Placental pericyte (primary cell): ENCODE results near the gene PPIE. TPM values are rescaled to one million over a fixed set of nuclear protein-coding genes. Genes with fewer than 3 reads are reported as not detected.

ENCODE experiments used
- small RNA-seq: library from RNA; depleted of rRNA; stranded (forward); fragments of <200 nt; gene quantifications from one replicate; pipeline ENCODE3, GENCODE V24; 2012; ENCODE audit warnings: low replicate concordance
- total RNA-seq: library from RNA; depleted of rRNA; stranded (reverse); fragments of >200 nt; gene quantifications from 2 replicates; pipeline ENCODE4 v1.2.3, GENCODE V29; 2012

PPIE gene
- 28.6 and 35.0 TPM in 2 replicates for total RNA-seq

GRCh38 chr1:39738622-39739366, at the start of gene PPIE:
PPIE (plus strand) TSS chr1:39738882; CDS start chr1:39738901, 19 bp downstream.

GRCh38 chr1:39691383-39692151, 47.1 kb upstream of the PPIE start, which contains the start of gene HPCAL4:
HPCAL4 (minus strand) TSS chr1:39691433; CDS start chr1:39684603, 6,830 bp downstream.

GRCh38 chr1:39771022-39771532, 32.4 kb downstream of the PPIE start, which contains the start of gene OXCT2:
OXCT2 (minus strand) TSS chr1:39771348; CDS start chr1:39771255, 93 bp downstream.

GRCh38 chr1:39788758-39789570, 50.3 kb downstream of the PPIE start, which contains the start of gene BMP8B:
BMP8B (minus strand) TSS chr1:39788865; CDS start chr1:39788485, 380 bp downstream.

Small RNA genes within 50 kb of the gene (small RNA-seq; reads per million reads assigned to genes)
- gene AL033527.1, result not detected
- not detected for gene RNU7-121P

Other genes starting within 250 kb of the PPIE start
- 5.3 TPM in 1 of 2 replicates, not detected in the other for gene BMP8A, start 247.2 kb upstream of the PPIE start, total RNA-seq
- gene PABPC4, start 162.1 kb upstream of the PPIE start, total RNA-seq, result 131 and 166 TPM in 2 replicates
- 0.57 TPM in 1 of 2 replicates, not detected in the other for gene HEYL, start 99.2 kb upstream of the PPIE start, total RNA-seq
- gene NT5C1A, start 66.8 kb upstream of the PPIE start, total RNA-seq, result not detected in 2 replicates
- gene HPCAL4, start 47.4 kb upstream of the PPIE start, total RNA-seq, result not detected in 2 replicates
- gene OXCT2, start 32.5 kb downstream of the PPIE start, total RNA-seq, result 0.29 and 0.88 TPM in 2 replicates
- under 0.01 and 0.14 TPM in 2 replicates for gene BMP8B, start 50.0 kb downstream of the PPIE start, total RNA-seq
- gene TRIT1, start 144.6 kb downstream of the PPIE start, total RNA-seq, result 19.7 and 24.6 TPM in 2 replicates
- 0.14 and 0.44 TPM in 2 replicates for gene MYCL, start 163.0 kb downstream of the PPIE start, total RNA-seq
- 11.9 and 25.2 TPM in 2 replicates for gene MFSD2A, start 216.3 kb downstream of the PPIE start, total RNA-seq